GM18517 (cell line): ENCODE results near the gene TNFRSF19.
A peak's percentile ranks its signal among the peaks of the same experiment; 100 is the strongest.
"Not testable (repeated sequence)": the region's sequence is repeated elsewhere in the genome, so short reads cannot be mapped to it uniquely, and the experiment has no call there.

Experiments used
- ATAC-seq: cut with Tn5 transposase; IDR thresholded peaks from one replicate; pipeline ENCODE4 v1.9.1; 2021; ENCODE audit warnings: mild to moderate bottlenecking, moderate library complexity; ENCODE audit not compliant: unreplicated experiment

The TNFRSF19 gene

DNA sequence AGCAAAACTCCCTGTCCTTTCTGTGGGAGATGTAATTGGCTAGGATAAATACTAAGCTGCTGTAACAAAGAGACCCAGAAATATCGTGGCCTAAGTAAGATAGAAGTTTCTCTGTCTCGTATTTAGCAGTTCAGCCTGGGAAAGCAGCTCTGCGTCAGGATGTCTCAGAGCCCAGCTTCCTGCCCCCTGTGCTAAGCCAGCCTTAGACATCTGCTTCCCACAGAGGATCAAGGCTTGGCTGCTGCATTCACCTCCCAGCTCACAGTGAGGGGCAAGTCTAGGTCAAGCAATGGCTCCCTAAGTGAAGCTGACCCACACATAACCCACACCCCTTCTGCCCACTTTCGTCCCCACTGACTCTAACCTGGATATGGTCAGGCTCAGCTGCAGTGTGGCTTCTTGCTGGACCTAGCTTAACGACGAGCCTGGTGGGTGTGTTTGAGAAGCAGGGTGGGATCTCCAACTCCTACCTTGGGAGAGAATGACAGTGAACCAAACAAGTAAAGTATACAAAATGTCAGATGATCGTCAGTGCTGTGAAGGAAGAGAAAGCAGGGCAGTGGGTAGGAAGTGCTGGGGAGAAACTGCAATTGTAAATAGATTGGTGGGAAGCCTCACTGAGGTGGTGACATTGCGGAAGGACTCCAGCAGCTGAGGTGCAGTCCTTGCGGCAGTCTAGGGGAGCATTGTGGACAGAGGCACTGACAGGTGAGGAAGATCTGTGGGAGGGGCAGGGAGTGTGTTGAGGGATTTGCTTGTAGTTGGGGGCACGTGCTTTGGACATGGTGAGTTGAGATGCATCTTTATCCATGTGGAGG, 82.9 kb downstream of the TNFRSF19 start:
- no peak for ATAC-seq

DNA sequence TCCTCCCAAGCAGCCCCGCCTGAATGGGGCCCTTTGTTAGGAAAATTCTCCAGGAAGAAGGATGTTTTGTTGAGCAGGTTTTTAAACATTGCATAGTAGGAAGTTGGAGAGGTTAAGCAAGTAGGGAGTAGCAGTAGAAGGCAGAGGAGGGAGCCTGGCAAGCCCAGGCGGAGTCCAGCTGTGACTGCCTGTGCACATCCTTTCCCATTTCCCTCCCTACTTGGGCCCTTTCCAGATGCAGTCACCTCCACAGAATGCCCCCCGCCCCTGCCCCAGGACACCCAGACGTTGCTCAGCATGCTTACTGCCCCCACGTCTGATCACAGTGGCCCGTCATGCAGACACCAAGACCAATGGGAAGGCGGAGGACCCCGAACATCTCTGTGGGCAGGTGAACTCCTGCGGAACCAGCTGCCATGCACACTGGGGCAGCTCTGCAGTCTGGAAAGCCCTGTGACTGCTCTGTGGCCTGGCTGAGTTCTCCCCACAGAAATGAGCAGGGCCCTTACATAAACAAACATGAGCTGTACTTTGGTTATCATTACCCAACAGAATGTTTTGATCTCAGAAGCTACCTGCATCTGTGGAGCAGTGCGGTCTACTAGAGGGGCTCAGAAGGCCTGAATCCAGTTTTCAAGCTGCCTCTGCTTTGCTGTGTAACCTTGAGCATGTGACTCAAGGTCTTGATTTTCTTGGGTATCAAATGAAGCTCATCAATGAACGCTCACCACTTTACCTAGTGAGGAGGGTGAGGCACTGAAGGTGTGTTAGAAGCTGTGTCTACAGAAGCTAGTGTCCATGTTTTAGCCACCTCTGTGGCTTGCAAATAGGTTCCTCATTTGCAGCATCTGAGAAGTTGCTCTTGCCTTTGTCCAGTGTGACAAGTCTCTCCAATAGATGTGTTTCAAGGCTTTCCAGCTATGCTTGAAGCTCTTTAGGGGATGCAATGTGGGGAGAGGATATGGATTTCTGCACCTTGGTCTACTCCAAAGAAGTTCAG, 84.2 kb downstream of the TNFRSF19 start:
- no peak for ATAC-seq

DNA sequence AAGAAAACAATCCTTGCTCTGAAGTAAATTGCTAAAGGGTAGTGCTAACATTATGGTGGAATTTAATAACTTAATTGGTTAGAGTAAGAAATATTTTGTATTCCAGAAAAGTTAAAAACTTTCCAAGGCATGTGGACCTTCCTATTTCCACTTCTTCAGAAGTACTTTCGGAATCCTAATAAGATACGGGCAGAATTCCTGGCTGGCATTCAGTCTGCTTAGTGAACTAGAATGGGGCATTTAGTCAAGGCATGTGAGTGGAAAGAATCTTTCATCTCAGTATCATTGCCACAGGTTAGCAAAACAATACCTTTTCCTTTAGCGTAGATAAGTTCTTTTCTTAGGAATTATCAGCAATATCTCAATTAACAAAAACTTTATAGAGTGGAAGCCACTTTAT, 85.1 kb downstream of the TNFRSF19 start:
- ATAC-seq, result no peak

- peak; percentile 60 for ATAC-seq
Measured at GRCh38 chr13:23656637-23657371, 86.6 kb downstream of the TNFRSF19 start.

- no peak for ATAC-seq
Measured at GRCh38 chr13:23658929-23659541, 88.8 kb downstream of the TNFRSF19 start.

DNA sequence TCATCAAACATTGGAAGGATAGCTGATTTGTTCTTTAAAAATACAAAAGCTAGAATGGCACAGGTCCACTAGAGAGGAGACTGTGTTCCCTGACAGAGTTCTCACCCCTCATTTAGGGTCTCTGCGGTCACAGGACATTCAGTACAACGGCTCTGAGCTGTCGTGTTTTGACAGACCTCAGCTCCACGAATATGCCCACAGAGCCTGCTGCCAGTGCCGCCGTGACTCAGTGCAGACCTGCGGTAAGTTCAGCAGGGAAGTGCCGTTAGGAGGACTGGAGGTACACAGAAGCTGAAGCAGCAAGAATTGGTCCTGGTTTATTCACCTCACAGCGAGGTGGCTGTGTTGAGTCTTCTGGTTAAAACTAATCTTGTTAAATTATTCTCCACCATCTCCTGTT, 90.0 kb downstream of the TNFRSF19 start:
- ATAC-seq, result no peak

GRCh38 chr13:23666582-23666981, 96.4 kb downstream of the TNFRSF19 start:
- ATAC-seq, result no peak

DNA sequence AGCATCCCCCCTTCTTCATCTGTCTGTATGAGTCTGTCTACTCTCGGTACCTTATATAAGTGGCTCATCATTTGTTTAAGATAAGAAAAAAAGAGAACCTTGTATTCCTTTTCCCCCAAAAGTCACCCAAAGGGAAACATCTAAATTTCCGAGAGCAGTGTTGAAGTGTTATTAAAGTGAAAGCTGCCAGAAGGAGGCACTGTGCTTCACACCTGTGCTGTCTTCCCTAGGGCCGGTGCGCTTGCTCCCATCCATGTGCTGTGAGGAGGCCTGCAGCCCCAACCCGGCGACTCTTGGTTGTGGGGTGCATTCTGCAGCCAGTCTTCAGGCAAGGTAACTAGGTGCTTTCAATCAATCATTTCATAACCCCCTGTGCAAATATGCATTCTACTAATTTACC, 97.5 kb downstream of the TNFRSF19 start:
- ATAC-seq, result no peak

DNA sequence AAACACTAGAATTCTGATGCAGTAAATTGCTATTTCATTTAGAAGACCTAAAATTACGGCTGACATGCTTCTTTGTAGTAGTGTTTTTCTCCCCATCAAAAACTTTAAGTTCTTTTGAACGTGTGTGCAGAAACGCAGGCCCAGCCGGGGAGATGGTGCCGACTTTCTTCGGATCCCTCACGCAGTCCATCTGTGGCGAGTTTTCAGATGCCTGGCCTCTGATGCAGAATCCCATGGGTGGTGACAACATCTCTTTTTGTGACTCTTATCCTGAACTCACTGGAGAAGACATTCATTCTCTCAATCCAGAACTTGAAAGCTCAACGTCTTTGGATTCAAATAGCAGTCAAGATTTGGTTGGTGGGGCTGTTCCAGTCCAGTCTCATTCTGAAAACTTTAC, 98.3 kb downstream of the TNFRSF19 start:
- ATAC-seq, result no peak

- no peak for ATAC-seq
Measured at GRCh38 chr13:23670793-23671192, 100.6 kb downstream of the TNFRSF19 start.

GRCh38 chr13:23671377-23671776, 101.2 kb downstream of the TNFRSF19 start:
- ATAC-seq, result no peak

GRCh38 chr13:23671897-23672296, 101.7 kb downstream of the TNFRSF19 start:
- no peak for ATAC-seq

DNA sequence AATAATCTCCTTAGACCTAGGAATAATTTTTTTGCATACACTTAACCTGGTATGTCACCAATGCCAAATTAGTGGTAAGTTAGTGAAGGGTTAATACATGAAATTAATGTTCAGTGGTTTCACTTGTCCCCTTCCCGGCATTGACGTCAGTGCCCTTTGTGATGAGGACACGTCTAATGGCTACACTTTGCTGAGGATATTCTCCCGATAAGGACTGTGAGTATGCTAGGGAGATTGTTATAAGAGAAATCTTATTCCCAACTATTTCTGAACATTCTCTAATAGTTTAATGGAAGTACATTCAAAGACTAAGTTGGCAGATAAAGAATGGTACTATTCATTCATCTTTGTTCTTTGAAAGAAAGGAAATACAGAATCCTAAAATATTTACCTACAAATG, 102.4 kb downstream of the TNFRSF19 start:
- no peak for ATAC-seq

DNA sequence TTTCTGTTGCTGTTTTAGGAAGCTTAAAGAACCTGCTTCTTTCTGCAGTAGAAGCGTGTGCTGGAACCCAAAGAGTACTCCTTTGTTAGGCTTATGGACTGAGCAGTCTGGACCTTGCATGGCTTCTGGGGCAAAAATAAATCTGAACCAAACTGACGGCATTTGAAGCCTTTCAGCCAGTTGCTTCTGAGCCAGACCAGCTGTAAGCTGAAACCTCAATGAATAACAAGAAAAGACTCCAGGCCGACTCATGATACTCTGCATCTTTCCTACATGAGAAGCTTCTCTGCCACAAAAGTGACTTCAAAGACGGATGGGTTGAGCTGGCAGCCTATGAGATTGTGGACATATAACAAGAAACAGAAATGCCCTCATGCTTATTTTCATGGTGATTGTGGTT, 103.1 kb downstream of the TNFRSF19 start:
- ATAC-seq, result no peak

DNA sequence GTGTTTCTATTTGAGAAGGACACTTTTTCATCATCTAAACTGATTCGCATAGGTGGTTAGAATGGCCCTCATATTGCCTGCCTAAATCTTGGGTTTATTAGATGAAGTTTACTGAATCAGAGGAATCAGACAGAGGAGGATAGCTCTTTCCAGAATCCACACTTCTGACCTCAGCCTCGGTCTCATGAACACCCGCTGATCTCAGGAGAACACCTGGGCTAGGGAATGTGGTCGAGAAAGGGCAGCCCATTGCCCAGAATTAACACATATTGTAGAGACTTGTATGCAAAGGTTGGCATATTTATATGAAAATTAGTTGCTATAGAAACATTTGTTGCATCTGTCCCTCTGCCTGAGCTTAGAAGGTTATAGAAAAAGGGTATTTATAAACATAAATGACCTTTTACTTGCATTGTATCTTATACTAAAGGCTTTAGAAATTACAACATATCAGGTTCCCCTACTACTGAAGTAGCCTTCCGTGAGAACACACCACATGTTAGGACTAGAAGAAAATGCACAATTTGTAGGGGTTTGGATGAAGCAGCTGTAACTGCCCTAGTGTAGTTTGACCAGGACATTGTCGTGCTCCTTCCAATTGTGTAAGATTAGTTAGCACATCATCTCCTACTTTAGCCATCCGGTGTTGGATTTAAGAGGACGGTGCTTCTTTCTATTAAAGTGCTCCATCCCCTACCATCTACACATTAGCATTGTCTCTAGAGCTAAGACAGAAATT, 103.8 kb downstream of the TNFRSF19 start:
- ATAC-seq, result no peak

- ATAC-seq, result no peak
Measured at GRCh38 chr13:23674795-23675640, 104.8 kb downstream of the TNFRSF19 start.

DNA sequence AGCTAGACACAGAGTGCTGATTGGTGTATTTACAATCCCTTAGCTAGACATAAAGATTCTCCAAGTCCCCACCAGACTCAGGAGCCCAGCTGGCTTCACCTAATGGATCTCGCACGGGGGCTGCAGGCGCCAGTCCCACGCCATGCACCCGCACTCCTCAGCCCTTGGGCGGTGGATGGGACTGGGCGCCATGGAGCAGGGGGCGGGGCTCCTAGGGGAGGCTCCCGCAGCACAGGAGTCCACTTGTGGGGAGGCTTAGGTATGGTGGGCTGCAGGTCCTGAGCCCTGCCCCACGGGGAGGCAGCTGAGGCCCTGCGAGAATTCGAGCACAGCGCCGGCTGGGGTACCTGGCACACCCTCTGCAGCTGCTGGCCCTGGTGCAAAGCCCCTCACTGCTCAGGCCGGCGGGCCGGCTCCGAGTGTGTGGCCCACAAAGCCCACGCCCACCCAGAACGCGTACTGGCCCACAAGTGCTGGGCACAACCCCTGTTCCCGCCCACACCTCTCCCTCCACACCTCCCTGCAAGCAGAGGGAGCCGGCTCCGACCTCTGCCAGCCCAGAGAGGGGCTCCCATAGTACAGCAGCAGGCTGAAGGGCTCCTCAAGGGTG, 107.6 kb downstream of the TNFRSF19 start:
- not testable (repeated sequence) for ATAC-seq

GRCh38 chr13:23678795-23679194, 108.6 kb downstream of the TNFRSF19 start:
- no peak for ATAC-seq

- ATAC-seq, result no peak
Measured at GRCh38 chr13:23679220-23679619, 109.0 kb downstream of the TNFRSF19 start.
